GM10266 (cell line): Measurements from ENCODE around the gene SLC28A2.
"Not testable (repeated sequence)": the region's sequence is repeated elsewhere in the genome, so short reads cannot be mapped to it uniquely, and the experiment has no call there.

ENCODE experiments used
- DNase-seq: peaks from one replicate; pipeline ENCODE4 v3.0.0; 2012; ENCODE audit errors: extremely low spot score
- TF ChIP-seq, protein P1 (sequence below): IDR thresholded peaks from 2 replicates; pipeline ENCODE4 v1.5.1; 2012; ENCODE audit warnings: mild to moderate bottlenecking, low read depth; ENCODE audit not compliant: control insufficient read depth, insufficient read depth; ENCODE audit errors: missing control alignments

Gene SLC28A2

DNA sequence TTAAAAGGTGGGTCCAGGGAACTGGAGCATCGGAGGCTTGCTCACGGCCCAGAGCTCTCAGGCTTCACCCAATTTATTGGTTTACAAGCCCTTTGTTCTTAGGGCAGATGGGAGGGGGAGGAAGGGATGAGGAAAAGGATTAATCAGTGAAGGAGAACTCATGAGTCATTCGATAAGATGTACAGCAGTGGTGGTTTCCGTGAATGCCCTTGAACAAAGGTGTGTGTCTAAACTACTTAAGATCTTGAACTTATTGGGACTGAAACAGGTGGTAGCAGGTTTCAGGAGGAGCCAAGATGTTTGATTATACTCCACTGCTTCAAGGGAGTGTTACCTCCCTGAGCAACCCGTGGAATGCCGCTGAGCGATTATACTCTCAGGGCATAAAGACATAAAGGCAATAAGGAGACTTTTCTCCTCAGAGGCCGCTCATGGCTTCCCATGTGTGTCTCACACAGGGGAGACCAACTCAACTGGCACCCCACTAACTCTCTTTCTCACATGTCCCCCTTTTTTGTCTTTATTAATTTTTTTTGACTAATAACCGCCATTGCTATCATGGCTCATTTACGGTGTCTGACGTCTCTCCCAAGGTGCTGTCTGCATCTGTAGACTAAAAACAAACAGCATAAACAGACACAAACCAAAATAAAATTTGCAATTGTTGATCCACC lies 17.3 kb upstream of the SLC28A2 start:
- no peak for DNase-seq
- TF ChIP-seq, protein P1, sequence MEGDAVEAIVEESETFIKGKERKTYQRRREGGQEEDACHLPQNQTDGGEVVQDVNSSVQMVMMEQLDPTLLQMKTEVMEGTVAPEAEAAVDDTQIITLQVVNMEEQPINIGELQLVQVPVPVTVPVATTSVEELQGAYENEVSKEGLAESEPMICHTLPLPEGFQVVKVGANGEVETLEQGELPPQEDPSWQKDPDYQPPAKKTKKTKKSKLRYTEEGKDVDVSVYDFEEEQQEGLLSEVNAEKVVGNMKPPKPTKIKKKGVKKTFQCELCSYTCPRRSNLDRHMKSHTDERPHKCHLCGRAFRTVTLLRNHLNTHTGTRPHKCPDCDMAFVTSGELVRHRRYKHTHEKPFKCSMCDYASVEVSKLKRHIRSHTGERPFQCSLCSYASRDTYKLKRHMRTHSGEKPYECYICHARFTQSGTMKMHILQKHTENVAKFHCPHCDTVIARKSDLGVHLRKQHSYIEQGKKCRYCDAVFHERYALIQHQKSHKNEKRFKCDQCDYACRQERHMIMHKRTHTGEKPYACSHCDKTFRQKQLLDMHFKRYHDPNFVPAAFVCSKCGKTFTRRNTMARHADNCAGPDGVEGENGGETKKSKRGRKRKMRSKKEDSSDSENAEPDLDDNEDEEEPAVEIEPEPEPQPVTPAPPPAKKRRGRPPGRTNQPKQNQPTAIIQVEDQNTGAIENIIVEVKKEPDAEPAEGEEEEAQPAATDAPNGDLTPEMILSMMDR, result no peak

DNA sequence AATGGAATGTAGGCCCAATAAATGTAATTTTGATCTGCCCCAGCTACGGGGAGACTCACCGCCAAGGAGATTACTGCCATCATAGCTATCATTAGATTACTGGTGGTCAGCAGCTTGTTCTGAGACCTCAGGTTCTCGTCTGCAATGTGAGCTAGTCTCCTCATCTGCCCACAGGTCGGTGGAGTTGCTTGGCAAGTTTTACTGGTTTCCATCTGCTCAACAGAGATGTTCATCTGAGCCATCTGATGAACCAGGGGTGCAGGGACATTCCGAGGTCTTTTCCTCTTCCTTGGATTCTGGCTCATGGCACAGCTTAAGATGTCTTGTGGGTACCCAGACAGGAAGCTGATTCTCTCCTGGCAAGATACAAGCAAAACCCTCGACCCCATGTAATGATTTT lies 15.2 kb upstream of the SLC28A2 start:
- not testable (repeated sequence) for DNase-seq

DNA sequence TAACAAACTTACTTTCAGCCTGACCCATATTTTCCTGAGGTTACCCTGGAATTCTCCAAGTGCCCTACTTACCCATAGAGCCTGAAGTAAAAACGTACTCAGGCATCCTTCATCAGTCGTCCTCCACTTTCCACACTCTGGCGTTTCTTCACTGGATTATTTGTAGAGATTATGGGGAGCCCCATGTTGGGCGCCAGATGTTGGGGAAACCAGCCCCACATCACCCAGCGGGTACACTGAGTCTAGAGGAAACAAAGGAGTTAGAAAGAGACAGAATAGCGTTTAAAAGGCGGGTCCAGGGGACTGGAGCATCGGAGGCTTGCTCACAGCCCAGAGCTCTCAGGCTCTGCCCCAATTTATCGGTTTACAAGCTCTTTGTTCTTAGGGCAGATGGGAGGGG lies 9.7 kb upstream of the SLC28A2 start:
- no peak for DNase-seq
- TF ChIP-seq, protein P1, result no peak

DNA sequence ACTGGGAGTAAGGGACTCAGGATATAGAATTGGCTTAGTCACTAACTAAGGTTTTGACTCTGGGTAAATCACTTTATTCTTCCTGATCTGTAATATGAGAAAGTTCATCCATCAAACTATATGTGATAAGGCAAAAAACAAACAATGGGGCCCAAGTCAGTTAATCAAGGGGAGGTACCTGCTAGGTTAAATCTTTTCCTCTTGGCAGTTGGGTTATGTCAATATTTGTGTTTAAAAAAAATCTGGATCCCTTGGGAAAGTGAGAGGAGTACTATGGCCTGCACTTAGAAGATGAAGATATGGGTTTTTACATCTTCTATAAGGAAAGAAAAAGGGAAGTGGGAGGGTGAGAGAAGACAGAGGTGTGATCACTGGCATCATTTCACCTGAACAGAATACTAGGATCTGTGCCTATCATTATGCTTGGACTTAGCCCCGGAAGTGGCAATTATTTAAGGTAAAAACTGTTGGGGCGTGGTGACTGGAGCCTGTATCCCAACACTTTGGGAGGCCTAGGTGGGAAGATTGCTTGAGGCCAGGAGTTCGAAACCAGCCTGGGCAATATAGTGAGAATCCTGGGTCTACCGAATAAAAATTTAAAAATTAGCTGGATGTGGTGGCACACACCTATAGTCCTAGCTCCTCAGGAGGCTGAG lies 2.8 kb upstream of the SLC28A2 start:
- TF ChIP-seq, protein P1, result no peak
- DNase-seq, result no peak

DNA sequence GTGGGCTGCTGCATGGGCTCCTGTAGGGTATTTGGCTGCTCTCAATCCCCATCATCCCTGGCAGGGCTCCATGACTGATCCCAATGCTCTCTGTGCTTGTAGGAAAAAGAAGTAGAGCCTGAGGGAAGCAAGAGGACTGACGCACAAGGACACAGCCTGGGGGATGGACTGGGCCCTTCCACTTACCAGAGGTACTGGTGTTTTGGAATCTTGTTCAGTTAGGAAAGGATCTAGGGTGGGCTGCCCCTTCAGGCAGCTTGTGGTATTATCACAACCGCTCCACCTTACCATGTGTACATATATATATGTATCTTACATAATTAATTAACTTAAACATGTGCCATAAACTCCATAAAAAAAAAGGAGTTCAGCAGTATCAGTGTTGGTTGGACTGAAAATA lies 1.3 kb downstream of the SLC28A2 start:
- TF ChIP-seq, protein P1, result no peak

DNA sequence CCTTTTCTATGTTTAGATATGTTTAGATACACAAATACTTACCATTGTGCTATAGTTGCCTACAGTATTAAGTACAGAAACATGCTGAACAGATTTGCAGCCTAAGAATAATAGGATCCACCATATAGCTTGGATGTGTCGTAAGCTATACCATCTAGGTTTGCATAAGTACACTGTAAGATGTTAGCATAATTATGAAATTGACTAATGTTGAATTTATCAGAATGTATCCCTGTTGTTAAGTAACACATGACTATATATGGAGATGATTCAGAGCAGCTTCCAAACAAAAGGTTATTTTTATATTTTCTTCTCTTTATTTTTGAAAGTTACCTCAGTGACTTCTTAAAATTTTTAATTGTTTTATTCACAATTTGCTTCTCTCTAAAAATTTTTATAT lies 2.4 kb downstream of the SLC28A2 start:
- TF ChIP-seq, protein P1, result no peak

More for the DNA sequence above, 1.3 kb downstream of the SLC28A2 start:
- no peak for DNase-seq

DNA sequence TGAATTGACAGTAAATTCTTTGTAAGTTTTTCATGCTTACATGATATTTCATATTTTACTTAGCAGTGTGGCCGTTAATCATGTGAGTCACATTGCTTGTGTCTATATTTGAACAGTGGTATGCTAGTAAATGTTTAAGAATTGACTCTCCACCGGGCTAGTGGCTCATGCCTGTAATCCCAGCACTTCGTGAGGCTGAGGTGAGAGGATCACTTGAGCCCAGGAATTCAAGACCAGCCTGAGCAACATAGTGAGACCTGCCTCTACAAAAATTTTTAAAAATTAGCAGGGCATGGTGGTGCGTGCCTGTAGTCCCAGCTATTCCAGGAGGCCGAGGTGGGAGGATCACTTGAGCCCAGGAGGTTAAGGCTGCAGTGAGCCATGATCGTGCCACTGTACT lies 2.8 kb downstream of the SLC28A2 start:
- DNase-seq, result not testable (repeated sequence)

More for the DNA sequence above, 2.4 kb downstream of the SLC28A2 start:
- DNase-seq, result no peak

DNA sequence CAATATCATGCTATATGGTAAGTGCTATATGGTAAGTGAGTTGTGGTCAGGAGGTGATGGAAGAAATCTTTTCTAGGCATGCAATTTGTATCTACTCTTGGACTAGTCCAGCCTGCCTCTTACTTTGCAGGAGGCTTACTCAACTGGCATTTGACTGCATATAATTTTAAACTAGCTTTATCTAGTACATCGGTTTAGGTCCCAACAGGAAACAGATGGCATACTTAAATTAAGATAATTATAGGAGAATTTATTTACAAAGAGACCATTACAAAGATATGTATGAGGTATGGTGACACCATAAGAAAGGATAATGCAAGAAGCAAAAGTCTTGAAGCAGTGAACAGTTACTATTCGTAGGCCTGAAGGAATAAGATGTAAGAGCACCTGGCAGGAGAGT lies 7.8 kb downstream of the SLC28A2 start:
- TF ChIP-seq, protein P1, result no peak
- DNase-seq, result no peak
